HG02798 (cell line): ENCODE data around the gene ARMC8.
"Not testable (repeated sequence)": the region's sequence is repeated elsewhere in the genome, so short reads cannot be mapped to it uniquely, and the experiment has no call there.

Experiments used
- ATAC-seq: cut with Tn5 transposase; IDR thresholded peaks from one replicate; pipeline ENCODE4 v1.9.1; 2021; ENCODE audit warnings: mild to moderate bottlenecking; ENCODE audit not compliant: unreplicated experiment, poor library complexity

The ARMC8 gene, protein sequence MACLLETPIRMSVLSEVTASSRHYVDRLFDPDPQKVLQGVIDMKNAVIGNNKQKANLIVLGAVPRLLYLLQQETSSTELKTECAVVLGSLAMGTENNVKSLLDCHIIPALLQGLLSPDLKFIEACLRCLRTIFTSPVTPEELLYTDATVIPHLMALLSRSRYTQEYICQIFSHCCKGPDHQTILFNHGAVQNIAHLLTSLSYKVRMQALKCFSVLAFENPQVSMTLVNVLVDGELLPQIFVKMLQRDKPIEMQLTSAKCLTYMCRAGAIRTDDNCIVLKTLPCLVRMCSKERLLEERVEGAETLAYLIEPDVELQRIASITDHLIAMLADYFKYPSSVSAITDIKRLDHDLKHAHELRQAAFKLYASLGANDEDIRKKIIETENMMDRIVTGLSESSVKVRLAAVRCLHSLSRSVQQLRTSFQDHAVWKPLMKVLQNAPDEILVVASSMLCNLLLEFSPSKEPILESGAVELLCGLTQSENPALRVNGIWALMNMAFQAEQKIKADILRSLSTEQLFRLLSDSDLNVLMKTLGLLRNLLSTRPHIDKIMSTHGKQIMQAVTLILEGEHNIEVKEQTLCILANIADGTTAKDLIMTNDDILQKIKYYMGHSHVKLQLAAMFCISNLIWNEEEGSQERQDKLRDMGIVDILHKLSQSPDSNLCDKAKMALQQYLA

DNA sequence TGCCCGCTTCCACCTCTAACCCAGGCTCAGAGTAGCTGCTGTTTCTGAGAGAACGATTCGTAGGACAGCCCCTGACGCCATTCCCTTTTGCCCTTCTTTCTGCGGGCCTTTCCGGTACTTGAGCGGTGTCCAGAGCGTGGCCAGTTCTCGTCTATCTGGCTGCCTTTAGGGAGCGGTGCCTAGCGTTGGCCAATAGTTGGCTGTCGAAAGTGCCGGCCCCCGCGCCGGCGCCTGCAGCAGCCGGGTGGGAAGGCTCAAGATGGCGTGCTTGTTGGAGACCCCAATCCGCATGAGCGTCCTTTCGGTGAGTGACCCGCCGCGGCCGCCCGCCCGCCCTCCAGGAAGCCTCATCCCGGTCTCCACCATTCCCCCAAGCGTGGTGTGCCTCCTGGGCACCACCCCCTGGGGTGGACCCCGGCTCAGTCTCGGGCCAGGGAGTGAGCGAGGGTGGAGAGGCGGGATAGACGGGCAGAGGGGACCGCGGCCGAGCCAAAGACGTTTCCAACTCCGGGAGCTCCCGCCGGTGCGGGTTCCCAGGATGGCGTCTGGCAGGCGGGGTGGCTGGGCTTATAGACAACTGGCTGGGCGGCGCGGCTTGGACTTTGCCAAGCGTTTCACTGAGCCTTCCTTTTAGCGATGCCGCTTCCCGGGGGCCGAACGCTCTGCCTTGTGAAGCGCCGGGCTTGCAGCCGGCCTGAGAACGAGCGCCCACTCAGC, at the start of gene ARMC8:
ARMC8 (plus strand) TSS at position 6 of the 717 bp plus-strand sequence; CDS start at position 260, 254 bp downstream.
- peak; percentile 61 for ATAC-seq

DNA sequence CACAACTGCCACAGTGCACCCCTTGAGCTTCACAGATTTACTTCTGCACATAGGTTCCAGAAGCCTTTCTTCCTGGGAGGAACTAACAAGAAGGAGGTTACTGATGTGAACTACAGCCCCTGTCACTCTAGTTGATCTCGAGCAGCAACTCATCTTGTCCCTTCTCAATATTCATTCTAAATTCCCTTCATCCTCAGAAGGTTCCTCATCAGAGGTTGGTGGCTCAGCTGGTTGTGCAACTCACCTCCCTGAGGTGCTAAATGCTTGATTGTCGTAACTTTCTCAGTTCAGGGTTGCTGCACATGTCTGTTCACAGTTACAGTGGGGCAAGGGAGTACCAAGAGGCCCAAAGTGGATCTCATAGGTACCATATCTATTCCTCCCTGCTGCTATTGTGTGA, 49.2 kb upstream of the ARMC8 start:
- ATAC-seq = no peak

GRCh38 chr3:138139691-138140090, 47.4 kb upstream of the ARMC8 start:
- no peak for ATAC-seq

- no peak for ATAC-seq
These were observed 46.2 kb upstream of the ARMC8 start for GRCh38 chr3:138140940-138141339.

- not testable (repeated sequence) for ATAC-seq
These were observed 44.9 kb upstream of the ARMC8 start for GRCh38 chr3:138142181-138142580.

- no peak for ATAC-seq
These were observed 38.6 kb upstream of the ARMC8 start for GRCh38 chr3:138148503-138148902.

DNA sequence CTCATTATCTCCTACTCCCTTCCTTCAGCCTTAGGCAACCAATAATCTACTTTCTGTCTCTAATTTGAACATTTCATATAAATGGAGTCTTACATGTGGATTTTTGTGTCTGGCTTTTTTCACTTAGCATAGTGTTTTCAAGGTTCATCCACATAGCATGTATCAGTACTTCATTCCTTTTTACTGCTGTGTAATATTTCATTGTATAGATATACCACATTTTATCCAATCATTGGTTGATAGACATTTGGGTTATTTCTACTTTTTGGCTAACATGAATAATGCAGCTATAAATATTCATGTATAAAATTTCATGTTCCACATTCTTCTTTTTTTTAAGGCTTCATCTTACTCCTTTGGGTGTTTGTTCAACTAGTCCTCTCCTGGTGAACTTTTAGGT, 32.6 kb upstream of the ARMC8 start:
- no peak for ATAC-seq

- no peak for ATAC-seq
These were observed 29.4 kb upstream of the ARMC8 start for GRCh38 chr3:138157743-138158142.

- ATAC-seq = no peak
These were observed 22.0 kb upstream of the ARMC8 start for GRCh38 chr3:138165061-138165460.

DNA sequence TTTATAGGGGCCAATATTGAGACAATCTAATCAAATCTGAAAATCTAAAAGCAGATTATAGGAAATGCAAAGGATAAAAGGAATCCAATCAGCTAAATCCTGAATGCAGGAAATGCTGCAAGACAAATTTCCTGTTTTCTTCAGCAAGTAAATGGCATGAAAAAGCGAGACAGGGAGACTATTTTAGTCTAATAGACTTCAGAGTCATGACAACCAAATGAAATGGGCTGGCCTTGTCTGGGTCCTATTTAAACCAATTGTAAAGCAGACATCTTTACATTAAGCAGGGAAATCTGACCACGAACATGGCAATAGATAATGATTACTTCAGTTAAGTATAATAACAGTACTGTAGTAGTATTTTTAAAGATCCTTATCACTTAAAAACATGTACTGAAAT, 14.5 kb upstream of the ARMC8 start:
- no peak for ATAC-seq

DNA sequence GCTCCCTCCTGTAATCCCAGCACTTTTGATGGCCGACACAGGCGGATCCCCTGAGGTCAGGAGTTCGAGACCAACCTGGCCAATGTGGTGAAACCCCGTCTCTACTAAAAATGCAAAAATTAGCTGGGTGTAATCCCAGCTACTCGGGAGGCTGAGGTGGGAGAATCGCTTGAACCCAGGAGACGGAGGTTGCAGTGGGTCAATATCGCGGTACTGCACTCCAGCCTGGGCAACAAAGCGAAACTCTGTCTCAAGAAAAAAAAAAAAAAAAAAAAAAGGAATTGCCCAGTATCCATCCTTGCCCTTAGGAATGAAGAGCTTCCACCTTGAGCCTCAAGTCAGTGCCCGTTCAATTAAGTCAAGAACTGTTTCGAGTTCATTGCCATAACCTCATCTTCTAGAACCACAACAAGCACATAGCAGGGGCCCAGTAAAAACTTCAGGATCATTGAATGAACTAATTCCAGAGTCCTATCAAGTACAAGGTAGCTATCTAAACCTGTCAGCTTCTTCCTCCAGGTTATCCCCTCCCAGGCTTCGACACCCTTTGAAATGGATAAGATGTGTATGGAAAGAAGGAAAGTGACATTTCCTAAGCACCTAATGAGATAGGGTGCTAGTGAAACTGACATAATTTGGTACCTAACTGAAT, 13.2 kb upstream of the ARMC8 start:
- ATAC-seq = no peak

GRCh38 chr3:138174421-138175131, 12.5 kb upstream of the ARMC8 start, which contains the start of gene DBR1:
Gene DBR1, minus strand, starts transcription at chr3:138174921. Its CDS starts 126 bp downstream, at chr3:138174795.
- ATAC-seq = peak; percentile 94

- ATAC-seq = peak; percentile 56
These were observed 6.6 kb upstream of the ARMC8 start for GRCh38 chr3:138180375-138181029.

DNA sequence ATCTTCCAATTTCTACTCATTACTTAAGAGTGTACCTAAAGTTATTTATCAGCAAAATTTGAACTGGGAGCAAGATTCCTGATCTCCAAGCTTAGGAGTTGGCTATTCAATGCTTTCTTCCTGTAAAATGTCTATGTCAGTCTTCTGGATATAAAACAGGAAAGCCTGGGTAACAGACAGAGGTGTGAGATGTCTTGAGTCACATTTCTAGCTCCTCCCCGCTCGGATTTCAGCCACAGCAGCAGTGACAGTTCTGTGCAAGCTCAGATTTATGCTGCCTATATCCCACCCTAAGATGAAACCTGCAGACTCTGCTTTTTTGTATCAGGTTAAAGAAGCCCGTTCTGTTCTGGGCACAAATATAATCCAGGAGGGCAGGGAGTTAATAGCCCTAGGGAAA, 2.1 kb upstream of the ARMC8 start:
- ATAC-seq = no peak

DNA sequence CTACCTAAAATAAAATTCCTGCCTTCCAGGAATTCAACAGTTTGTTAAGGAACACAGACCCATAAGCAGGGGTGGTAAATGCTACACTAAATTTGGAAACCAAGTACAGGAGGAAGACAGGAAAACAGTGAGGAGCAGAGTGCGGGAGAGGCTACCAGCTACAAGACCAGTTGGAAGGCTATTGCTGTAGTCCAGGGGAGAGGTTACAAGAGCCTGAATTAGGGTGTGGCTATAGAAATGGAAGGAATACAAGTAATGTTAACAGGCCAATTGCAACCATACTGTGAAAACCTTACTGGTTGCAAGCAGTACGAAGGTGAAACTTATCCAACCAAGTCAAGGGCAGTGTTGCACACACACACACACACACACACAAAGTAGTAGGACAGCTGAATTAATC, 880 bp upstream of the ARMC8 start:
- no peak for ATAC-seq

GRCh38 chr3:138186803-138187295, 252 bp upstream of the ARMC8 start:
- ATAC-seq = peak; percentile 92

GRCh38 chr3:138188013-138188730, 1.1 kb downstream of the ARMC8 start:
- no peak for ATAC-seq

DNA sequence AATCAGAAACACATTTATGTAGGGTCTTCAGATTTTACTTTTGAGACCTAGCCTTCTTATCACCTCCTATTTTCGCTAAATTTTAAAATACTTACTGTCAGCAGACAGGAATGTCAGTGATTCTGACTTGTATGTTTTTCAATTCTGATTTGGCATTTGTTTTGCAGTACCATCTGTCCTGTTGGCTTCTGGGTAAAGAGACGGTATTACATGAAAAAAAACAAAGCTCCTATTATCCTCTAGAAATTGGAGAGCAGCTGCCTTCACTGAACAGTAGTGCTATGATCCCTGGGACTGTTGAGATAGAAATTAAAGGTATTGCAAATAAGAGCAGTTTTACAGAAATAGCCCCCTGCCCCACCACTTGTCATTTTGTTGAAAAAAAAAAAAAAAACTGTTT, 8.4 kb downstream of the ARMC8 start:
- no peak for ATAC-seq

DNA sequence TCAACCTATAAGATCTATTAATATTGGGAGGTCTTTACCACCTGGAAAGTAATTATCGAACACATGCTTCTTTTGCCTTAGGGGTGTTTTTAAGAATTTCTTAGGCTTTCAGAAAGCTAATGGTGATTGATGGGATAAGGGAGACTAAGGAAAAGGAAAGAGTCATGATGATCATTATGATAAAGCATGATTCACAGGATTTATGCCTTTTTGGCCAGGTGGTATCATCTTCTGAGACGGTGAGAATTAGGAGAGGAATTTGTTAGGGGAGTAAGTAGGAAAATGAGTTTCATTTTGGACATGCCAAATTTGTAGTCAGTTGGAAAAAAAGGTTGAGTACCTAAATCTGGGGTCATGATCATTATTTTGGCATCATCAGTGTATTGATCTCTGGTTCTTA, 8.9 kb downstream of the ARMC8 start:
- ATAC-seq = no peak
